Measurements from ENCODE around the gene CDKAL1.

Gene CDKAL1

GRCh38 chr6:20540683-20541082, 6.4 kb downstream of the CDKAL1 start:
- TF ChIP-seq GATA3 (IDR thresholded peaks at IDR 0.05; ENCODE audit: low read depth, low read length), result no peak
- no peak for TF ChIP-seq GATA2 (IDR thresholded peaks at IDR 0.05; ENCODE audit: low read depth, low read length)

- TF ChIP-seq GATA3 (IDR thresholded peaks at IDR 0.05; ENCODE audit: low read depth, low read length), result no peak
- no peak for TF ChIP-seq GATA2 (IDR thresholded peaks at IDR 0.05; ENCODE audit: low read depth, low read length)
Observed at GRCh38 chr6:20541382-20541781, 7.1 kb downstream of the CDKAL1 start.

DNA sequence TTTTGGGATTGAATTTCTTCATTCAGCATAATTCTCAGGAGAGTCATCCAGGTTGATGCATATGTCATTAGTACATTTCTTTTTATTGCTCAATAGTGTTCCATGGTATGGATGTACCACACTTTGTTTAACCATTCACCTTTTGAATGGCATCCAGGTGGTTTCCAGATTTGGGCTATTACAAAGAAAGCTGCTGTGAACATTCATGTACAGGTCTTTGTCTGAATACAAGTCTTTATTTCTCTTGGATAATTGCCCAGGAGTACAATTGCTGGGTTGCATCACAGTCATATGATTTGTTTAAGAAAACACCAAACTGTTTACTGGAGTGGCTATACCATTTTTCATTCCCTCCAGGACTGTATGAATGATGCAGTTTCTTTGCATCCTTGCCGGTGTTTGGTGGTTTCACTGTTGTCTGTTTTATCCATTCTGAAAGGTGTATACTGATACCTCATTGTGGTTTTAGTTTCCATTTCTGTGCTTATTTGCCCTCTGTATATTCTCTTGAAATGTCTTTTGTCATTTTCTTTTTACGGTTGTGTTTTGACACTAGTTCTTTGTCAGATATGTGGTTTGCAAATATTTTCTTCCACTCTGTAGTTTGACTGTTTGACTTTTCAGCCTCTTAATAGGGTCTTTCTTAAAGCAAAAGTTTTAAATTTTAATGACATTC, 8.8 kb downstream of the CDKAL1 start:
- no peak for TF ChIP-seq GATA2 (IDR thresholded peaks at IDR 0.05; ENCODE audit: low read depth, low read length)
- no peak for TF ChIP-seq GATA3 (IDR thresholded peaks at IDR 0.05; ENCODE audit: low read depth, low read length)

DNA sequence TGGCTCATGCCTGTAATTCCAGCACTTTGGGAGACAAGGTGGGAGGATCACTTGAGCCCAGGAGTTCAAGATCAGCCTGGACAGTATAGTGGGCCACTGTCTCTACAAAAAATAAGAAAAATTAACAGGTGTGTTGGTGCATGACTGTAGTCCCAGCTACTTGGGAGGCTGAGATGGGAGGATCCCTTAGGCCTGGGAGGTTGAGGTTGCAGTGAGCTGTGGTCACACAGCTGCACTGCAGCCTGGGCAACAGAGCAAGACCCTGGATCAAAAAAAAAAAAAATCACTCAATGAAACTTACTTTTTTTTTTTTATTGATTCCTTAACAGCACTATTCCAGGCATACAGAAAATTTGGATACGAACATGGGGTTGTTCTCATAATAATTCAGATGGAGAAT, 14.0 kb downstream of the CDKAL1 start:
- no peak for TF ChIP-seq GATA2 (IDR thresholded peaks at IDR 0.05; ENCODE audit: low read depth, low read length)
- TF ChIP-seq GATA3 (IDR thresholded peaks at IDR 0.05; ENCODE audit: low read depth, low read length), result no peak

DNA sequence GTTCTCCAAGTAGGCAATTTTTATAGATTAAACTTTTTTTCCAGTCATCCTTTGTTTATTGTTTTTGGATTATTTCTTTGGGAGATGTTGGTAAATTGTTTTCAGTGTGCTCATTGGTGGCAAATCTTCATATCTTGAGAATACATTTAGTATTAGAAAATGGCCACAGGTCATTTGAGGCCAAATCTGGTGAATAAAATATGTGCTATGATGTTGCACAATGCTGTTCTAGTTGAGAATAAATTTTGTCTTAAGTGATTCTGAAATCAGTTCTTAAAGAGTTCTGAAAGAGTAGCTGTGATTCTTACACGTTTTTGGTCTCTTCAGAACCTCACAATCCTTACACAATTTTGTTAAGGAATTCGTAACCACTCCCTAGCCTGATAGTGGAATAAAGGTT, 20.1 kb downstream of the CDKAL1 start:
- TF ChIP-seq GATA3 (IDR thresholded peaks at IDR 0.05; ENCODE audit: low read depth, low read length) (no peak), GATA2 (IDR thresholded peaks at IDR 0.05; ENCODE audit: low read depth, low read length) (no peak)

GRCh38 chr6:20554817-20555216, 20.6 kb downstream of the CDKAL1 start:
- TF ChIP-seq GATA3 (IDR thresholded peaks at IDR 0.05; ENCODE audit: low read depth, low read length) (no peak), GATA2 (IDR thresholded peaks at IDR 0.05; ENCODE audit: low read depth, low read length) (no peak)

DNA sequence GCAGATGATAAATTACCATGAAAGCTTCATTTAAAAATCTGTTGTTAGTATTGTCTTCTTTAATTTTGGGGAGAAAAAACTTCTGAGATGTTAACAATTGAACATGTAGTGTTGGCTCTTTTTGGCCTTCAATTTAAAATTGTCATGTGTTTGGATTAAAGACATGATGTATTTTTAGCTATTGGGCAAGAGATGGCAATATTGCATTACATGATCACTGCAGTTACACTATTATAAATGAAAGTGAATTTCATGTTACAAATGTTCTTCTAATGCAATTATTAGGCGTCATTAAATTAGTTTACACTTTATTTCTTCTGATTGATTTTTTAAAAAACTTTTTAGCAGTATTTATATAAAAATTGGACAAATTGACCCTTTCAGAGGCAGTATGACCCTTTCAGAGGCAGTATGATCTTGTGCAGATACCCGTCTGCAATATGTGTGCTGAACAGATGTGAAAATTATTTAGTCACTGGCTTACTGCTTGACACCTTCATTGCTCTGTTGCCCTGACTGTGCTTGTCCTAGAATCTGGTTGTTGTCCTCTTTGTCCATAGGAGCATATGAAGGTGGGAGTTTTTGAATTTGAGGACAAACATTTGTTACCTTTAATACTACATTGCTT, 25.8 kb downstream of the CDKAL1 start:
- TF ChIP-seq GATA3 (IDR thresholded peaks at IDR 0.05; ENCODE audit: low read depth, low read length), result no peak
- TF ChIP-seq GATA2 (IDR thresholded peaks at IDR 0.05; ENCODE audit: low read depth, low read length), result no peak

GRCh38 chr6:20563377-20563776, 29.1 kb downstream of the CDKAL1 start:
- TF ChIP-seq GATA3 (IDR thresholded peaks at IDR 0.05; ENCODE audit: low read depth, low read length), result no peak
- no peak for TF ChIP-seq GATA2 (IDR thresholded peaks at IDR 0.05; ENCODE audit: low read depth, low read length)

GRCh38 chr6:20564269-20564668, 30.0 kb downstream of the CDKAL1 start:
- no peak for TF ChIP-seq GATA2 (IDR thresholded peaks at IDR 0.05; ENCODE audit: low read depth, low read length)
- no peak for TF ChIP-seq GATA3 (IDR thresholded peaks at IDR 0.05; ENCODE audit: low read depth, low read length)

GRCh38 chr6:20564777-20565176, 30.5 kb downstream of the CDKAL1 start:
- no peak for TF ChIP-seq GATA2 (IDR thresholded peaks at IDR 0.05; ENCODE audit: low read depth, low read length)
- TF ChIP-seq GATA3 (IDR thresholded peaks at IDR 0.05; ENCODE audit: low read depth, low read length), result no peak

- TF ChIP-seq GATA3 (IDR thresholded peaks at IDR 0.05; ENCODE audit: low read depth, low read length) (no peak), GATA2 (IDR thresholded peaks at IDR 0.05; ENCODE audit: low read depth, low read length) (no peak)
Observed at GRCh38 chr6:20565342-20565741, 31.1 kb downstream of the CDKAL1 start.

- no peak for TF ChIP-seq GATA3 (IDR thresholded peaks at IDR 0.05; ENCODE audit: low read depth, low read length)
- TF ChIP-seq GATA2 (IDR thresholded peaks at IDR 0.05; ENCODE audit: low read depth, low read length), result no peak
Observed at GRCh38 chr6:20566109-20566508, 31.9 kb downstream of the CDKAL1 start.

DNA sequence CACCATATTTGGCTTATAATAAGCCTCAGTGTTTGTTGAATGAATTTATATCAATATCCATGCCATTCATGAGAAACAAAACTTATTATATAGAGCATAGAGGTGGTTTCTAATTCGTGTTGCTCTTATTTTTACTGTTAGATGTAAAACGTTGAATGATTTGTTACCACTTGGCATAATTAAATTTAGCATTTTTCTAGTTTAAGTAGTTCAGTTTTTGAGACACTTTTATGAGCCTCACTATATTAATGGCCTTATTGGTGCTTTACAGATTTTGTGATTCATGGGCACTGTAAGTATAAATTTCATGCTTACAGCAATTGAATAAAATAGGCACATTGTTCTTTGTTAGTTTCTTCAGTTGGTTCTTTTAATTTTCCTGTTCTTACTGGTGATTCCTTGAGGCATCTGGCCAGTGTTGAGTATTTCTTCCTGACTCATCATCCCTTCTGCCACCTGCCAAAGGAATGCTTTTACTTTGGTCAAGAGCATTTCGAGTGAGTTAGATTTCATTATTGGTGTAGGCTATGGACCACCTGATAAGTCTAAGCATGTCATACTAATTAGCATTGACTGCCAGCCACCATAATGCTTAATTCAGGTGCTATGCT, 34.8 kb downstream of the CDKAL1 start:
- TF ChIP-seq GATA3 (IDR thresholded peaks at IDR 0.05; ENCODE audit: low read depth, low read length) (no peak), GATA2 (IDR thresholded peaks at IDR 0.05; ENCODE audit: low read depth, low read length) (no peak)

DNA sequence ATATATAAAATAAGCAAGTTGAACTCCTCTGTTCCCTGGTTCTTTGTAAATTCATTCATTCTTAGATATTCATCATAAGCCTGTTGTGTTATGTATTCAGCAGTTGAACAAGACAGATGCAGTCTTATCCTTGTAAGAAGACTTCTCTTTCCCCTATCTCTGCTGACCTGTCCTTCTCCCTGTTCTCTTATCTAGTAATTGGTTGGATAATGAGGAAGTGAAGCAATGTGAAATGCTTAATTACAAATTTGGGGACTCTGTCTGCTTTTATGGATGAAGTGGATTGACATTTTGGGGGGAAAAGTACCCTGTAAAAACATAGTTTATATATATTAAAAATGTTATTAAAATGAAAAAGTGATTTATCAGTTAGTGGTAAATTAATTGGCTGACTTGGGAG, 37.0 kb downstream of the CDKAL1 start:
- TF ChIP-seq GATA3 (IDR thresholded peaks at IDR 0.05; ENCODE audit: low read depth, low read length) (no peak), GATA2 (IDR thresholded peaks at IDR 0.05; ENCODE audit: low read depth, low read length) (no peak)

- TF ChIP-seq GATA2 (IDR thresholded peaks at IDR 0.05; ENCODE audit: low read depth, low read length) (no peak), GATA3 (IDR thresholded peaks at IDR 0.05; ENCODE audit: low read depth, low read length) (no peak)
Observed at GRCh38 chr6:20572288-20572687, 38.0 kb downstream of the CDKAL1 start.

All from SH-SY5Y (cell line).